Measurements from ENCODE around the gene SDK1.
"Not testable (repeated sequence)": the region's sequence is repeated elsewhere in the genome, so short reads cannot be mapped to it uniquely, and the experiment has no call there.

Gene SDK1

DNA sequence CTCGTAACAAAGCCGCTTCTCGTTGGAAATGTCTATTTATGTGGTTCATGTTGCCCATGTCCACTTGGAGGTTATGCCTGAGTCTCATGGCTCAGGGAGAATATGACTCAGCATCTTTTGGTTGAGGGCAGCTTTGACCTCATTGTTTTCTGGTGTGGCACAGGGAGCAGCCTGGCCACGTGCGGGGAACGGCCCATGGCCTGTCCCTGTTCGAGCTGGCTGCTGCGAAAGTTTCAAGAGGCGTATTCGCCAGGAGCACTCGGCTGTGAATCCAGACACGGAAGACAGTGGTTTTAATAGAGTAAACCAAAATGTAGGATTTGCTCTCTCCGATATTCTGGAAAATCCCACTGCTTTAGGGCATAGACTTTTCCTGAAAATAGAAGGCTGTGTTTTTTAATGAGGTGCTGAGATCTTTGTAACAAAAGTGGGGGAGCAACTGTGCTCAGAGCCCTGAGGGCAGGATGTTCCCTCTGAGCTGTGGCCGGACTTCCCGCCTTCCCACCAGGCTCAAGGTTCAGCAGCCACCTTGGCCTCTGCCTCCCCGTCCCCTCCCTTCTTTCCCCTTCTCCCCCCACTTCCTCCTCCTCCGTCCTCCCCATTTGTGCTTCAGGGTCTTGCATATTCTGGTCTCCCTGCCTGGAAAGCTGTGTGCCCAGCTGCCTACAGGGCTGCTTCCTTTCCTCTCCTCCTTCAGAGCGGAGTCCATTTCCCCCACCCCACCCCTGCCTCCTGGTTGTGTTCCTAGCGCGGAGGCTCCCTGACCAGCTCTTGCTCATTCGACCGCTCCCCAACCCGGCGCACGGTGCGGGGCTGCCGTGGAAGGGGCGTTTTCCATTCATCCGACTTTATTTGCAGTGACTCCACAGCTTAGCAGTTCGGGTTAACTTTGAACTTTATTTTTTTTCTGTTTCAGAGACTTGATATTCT is 642.0 kb downstream of the SDK1 start:
- DNase-seq (ENCODE audit: extremely low read depth in 1 of 2, low read depth in 1 of 2): no peak

DNA sequence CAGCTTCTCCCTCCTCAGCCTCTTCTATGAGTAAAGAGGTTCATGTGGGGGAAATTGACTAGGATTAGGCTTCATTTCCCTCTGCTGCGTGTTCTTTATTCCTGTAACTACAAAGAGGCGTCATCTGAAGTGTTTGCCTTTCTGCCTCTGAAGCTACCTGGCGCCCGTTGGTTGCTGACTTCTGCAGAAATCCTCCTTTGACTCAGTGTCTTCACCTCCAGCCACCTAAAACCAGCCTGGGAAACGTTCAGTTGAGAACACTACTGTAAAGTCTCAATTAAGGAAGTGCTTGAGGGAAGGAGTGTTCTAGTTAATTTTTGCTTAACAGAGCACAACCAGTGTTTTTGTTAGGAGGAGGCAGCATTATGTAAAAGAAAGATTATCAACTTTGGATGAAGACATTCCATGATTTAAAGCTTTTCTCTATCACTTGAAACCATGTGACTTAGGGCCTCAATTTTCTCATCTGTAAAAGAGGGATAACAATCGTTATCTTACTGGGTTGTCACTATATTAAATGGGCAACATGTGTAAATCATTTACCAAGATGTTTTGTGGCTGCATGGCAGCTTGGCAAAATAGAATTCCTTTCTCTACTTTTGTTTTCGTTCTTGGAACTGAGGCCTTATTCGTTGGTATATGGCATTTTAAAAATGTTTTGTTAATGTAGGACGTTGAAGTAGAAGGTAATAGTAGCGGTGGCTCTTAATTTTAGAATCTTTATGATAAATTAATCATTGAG is 642.9 kb downstream of the SDK1 start:
- no peak for DNase-seq (ENCODE audit: extremely low read depth in 1 of 2, low read depth in 1 of 2)

DNA sequence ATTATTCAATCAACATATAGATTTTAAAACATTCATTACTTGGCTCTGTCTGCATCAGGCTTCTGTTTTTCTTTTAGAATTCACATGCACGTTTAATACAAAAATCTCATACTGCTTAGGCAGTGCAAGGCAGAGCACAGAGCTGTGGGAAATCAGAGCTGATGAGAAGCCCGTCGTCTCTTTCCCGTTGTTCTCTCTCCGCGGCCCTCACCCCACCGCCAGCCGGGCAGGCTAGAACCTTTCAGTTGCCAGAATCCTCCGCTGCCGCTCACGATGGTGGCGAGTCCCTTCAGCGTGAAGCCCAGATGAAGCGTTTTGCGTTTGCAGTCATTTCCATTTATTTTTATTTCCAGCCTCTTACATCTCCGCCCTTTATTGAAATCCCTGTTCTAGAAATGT is 648.2 kb downstream of the SDK1 start:
- no peak for DNase-seq (ENCODE audit: extremely low read depth in 1 of 2, low read depth in 1 of 2)

DNA sequence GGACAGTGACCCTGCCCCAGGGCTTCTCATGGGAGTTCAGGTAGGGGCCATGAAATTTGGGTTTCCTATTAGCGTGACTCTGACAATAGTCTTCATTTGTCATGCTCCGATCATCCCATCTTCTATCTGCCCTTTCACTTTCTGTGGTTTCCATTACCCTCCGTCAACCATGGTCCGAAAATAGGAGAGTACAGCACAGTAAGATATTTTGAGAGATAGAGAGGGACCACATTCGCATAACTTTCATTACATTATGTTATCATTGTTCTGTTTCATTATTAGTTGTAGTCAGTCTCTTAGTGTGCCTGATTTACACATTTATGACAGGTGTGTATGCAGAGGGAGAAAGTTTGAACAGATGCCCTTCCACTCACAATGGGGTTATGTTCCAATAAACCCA is 649.2 kb downstream of the SDK1 start:
- DNase-seq (ENCODE audit: extremely low read depth in 1 of 2, low read depth in 1 of 2): no peak

DNA sequence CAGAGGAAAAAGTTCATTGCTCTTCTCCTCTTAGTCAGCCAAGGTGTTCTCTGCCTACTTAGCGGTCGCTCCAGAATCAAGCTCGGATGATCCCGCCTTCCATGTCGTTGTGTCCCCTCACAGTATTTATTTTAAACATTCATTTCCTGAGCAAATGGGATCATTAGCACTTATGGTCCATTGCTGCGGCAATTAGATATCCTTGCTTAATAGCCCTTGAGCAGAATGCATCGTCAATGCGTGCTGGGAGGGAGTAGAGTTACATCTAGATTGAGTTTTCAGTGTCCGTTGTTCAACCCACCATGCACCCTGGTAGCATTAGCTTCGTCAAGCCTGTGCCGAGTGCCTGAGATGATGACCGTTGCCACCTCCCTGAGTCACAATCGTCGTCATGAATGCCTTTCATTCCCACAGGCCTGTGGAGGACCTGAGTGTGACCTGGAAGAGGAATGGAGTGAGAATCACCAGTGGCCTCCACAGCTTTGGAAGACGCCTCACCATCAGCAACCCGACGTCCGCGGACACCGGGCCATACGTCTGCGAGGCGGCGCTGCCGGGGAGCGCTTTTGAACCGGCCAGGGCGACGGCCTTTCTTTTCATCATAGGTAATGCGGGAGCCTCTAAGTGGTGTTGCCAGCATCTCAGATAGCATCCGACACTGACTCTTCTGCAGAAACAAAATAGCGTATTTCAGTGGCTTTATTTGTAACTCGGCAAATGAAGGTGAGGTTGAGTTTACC is 650.4 kb downstream of the SDK1 start:
- no peak for DNase-seq (ENCODE audit: extremely low read depth in 1 of 2, low read depth in 1 of 2)

DNA sequence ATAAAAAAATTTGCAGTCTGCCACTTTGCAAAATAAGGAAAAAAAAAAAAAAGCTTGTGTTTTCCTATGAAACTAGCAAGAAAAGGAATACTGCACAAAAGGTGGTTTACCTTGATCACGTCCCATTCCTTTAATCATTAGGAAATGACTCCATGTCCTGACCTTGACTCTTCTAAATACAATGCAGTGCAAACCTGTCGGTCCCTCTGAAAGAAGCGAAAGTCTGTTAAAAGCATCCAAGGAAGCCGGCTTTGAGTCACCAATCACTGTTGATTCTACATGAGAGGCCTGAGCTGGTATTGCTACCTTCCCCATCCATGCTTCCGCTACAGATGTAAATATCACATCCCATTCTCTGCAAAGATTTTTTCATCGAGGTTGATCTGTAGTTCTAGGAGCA is 652.1 kb downstream of the SDK1 start:
- DNase-seq (ENCODE audit: extremely low read depth in 1 of 2, low read depth in 1 of 2): no peak

- DNase-seq (ENCODE audit: extremely low read depth in 1 of 2, low read depth in 1 of 2): no peak
These were observed 652.9 kb downstream of the SDK1 start for GRCh38 chr7:3953946-3954345.

DNA sequence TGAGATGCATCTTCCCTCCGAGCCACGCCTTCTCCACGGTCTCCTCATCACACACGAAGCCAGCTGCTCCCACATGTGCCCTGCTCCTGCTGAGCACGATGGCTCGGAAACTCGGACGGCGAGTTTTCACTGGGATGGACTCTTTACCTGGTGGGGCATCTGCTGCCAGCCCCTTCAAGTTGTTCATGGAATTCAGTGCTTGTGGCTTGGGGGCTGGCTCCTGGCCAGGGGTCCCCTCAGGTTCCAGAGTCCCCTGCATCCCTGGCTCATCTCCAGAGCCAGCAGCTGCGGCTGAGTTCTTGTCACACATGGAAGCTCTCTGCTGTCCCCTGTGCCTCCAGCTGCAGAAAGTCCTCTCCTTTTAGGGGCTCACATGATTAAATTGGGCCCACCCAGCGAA is 654.0 kb downstream of the SDK1 start:
- DNase-seq (ENCODE audit: extremely low read depth in 1 of 2, low read depth in 1 of 2): no peak

DNA sequence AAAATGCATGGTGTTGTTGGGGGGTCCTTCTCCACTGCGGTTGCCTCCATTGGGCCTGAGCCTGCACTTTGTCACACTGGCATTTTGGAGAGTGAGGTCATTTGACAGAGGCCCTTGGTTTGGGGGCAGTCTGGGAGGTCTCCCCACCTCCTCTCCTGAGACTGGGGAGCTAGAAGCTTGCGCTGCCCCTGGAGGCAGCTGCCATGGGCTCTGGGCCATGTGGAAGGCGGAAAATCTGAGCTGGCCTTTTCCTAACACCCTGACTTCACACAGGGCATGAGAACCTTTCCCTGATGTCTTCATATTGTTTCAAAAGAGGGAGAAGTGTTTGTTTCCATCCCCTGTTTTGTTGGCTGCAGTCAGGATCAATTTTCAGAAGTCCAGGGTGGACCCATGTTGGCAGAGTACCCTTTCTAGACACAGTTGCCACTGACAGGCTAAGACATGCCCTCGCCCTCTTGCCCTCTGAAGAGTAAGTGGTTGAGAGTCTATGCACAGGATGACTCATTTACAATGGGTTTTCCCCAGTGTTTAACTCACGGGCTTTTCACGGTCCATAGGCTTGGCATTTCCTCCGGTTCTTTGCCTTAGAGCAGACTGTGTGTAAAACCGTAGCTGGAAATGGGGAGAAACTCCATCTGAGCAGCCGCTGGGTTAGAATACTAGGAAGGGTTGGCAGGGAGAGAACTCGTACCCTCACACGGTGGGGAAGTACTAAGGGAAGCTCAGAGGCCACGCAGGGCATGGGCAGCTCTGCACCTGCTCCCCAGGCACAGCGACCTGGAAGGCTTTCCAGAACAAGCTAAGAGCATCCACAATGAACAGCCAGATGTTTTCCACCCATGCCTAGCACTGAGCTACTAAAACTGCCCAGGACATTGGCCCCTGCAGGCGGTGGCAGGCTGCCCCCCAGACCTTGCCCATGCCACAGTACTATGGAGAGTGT is 655.0 kb downstream of the SDK1 start:
- DNase-seq (ENCODE audit: extremely low read depth in 1 of 2, low read depth in 1 of 2): no peak

GRCh38 chr7:3956949-3957348 is 655.9 kb downstream of the SDK1 start:
- no peak for DNase-seq (ENCODE audit: extremely low read depth in 1 of 2, low read depth in 1 of 2)

GRCh38 chr7:3957472-3958108 is 656.5 kb downstream of the SDK1 start:
- DNase-seq (ENCODE audit: extremely low read depth in 1 of 2, low read depth in 1 of 2): no peak

GRCh38 chr7:3958109-3958483 is 657.0 kb downstream of the SDK1 start:
- no peak for DNase-seq (ENCODE audit: extremely low read depth in 1 of 2, low read depth in 1 of 2)

DNA sequence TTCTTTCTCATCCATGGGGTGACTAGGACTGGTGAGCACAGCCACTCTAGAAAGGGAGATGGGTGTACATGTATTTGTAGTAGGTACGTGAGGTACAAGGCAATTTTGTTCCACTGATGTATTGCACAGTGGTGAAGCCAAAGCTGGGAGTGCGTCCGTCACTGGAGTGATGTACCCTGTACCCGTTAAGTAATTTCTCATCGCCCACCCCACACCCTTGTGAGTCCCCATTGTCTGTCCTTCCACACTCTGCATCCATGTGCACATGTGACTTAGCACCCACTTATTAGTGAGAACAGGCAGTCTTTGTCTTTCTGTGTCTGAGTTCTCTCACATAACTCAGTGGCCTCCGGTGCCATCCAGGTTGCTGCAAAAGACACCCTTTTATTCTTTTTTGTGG is 658.3 kb downstream of the SDK1 start:
- DNase-seq (ENCODE audit: extremely low read depth in 1 of 2, low read depth in 1 of 2): no peak

DNA sequence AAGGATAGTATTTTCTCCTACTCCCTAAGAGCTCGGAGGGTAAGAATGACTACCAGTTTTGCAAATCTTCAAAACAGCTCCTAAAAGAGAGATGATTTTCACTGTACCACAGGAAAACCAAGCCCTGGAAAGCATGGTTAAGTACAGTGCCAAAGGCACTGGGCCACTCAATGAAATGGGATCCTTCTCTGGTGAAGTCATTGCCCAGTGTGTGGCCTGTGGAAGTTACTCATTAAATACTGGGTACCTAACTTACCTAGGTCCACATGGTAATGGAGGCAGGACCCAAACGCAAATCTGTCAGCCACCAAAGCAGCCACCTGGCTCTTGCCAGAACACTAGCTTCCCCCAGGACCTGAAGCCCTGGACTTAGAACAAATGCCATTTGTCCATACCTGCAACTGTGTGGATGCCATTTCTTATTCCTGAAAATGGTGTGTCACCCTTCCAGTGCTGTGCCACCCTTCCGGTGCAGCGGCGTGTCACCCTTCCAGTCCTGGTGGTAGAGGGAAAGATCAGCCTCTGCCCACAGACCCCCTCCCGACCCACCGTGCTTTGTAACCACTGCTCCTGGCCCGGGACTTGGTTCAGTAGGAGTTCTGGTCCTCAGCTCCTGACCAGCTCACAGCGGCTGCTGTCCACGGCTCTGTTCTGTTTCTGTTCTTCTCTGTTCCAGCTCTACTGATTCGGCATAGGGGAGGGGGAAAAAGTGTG is 659.2 kb downstream of the SDK1 start:
- DNase-seq (ENCODE audit: extremely low read depth in 1 of 2, low read depth in 1 of 2): no peak

- no peak for DNase-seq (ENCODE audit: extremely low read depth in 1 of 2, low read depth in 1 of 2)
These were observed 659.9 kb downstream of the SDK1 start for GRCh38 chr7:3960942-3961341.

- DNase-seq (ENCODE audit: extremely low read depth in 1 of 2, low read depth in 1 of 2): no peak
These were observed 660.9 kb downstream of the SDK1 start for GRCh38 chr7:3961857-3962503.

DNA sequence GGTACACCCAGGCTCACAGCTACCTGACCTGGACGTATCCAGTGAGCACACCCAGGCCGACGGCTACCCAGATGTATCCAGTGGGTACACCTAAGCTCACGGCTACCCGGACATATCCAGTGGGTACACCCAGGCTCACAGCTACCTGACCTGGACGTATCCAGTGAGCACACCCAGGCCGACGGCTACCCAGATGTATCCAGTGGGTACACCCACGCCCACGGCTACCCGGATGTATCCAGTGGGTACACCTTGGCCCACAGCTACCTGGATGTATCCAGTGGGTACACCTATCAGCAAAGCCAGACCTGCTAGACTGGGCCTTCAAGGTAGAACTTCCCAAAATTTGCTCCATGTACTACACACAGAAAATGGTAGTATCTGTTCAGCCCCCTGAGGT is 662.7 kb downstream of the SDK1 start:
- DNase-seq (ENCODE audit: extremely low read depth in 1 of 2, low read depth in 1 of 2): not testable (repeated sequence)

GRCh38 chr7:3964980-3965606 is 664.0 kb downstream of the SDK1 start:
- DNase-seq (ENCODE audit: extremely low read depth in 1 of 2, low read depth in 1 of 2): no peak
